Liver (tissue), 9 donors: ENCODE measurements around the gene AUH. TPM values are rescaled to one million over a fixed set of nuclear protein-coding genes. Genes with fewer than 3 reads are reported as not detected.

Experiments used
- DNase-seq: peaks from one replicate; pipeline ENCODE4 v3.0.0-alpha.2; 2017; ENCODE audit warnings: low spot score
- H3K27ac ChIP-seq, 2 donors: one replicate each; pipeline ENCODE4 v1.7.0; 2013; ENCODE audit warnings: inconsistent platforms in 2 of 2, low read length in 2 of 2, control low read depth in 1 of 2, low read depth in 1 of 2, mild to moderate bottlenecking in 1 of 2
- H3K27me3 ChIP-seq, 4 donors: one replicate each; pipeline versions ENCODE4 v1.6.1 to v1.7.0; 2013; ENCODE audit warnings: low read length in 3 of 4, inconsistent platforms in 1 of 4, mild to moderate bottlenecking in 1 of 4, moderate library complexity in 1 of 4; ENCODE audit not compliant: control insufficient read depth in 4 of 4, insufficient read depth in 4 of 4
- H3K36me3 ChIP-seq, 4 donors: one replicate each; pipeline versions ENCODE4 v1.6.1 to v1.7.0; 2013; ENCODE audit warnings: low read length in 3 of 4, mild to moderate bottlenecking in 3 of 4, low read depth in 1 of 4, moderate library complexity in 1 of 4; ENCODE audit not compliant: control insufficient read depth in 4 of 4, insufficient read depth in 3 of 4
- H3K4me1 ChIP-seq, 4 donors: one replicate each; pipeline versions ENCODE4 v1.6.1 to v1.7.0; 2013; ENCODE audit warnings: low read length in 3 of 4, mild to moderate bottlenecking in 3 of 4, moderate library complexity in 1 of 4; ENCODE audit not compliant: control insufficient read depth in 4 of 4, insufficient read depth in 4 of 4
- H3K4me3 ChIP-seq, 3 donors: one replicate each; pipeline versions ENCODE4 v1.6.1 to v1.7.0; 2013; ENCODE audit warnings: low read length in 3 of 3, control low read depth in 1 of 3, low read depth in 1 of 3, mild to moderate bottlenecking in 1 of 3
- H3K9ac ChIP-seq, 2 donors: one replicate each; pipeline ENCODE4 v1.7.0; 2013; ENCODE audit warnings: low read length in 2 of 2, mild to moderate bottlenecking in 2 of 2, moderate library complexity in 2 of 2, control low read depth in 1 of 2, low read depth in 1 of 2
- H3K9me3 ChIP-seq, 4 donors: one replicate each; pipeline versions ENCODE4 v1.6.1 to v1.7.0; 2013; ENCODE audit warnings: low read length in 3 of 4; ENCODE audit not compliant: control insufficient read depth in 4 of 4
- CTCF ChIP-seq: fragments of 150-350 bp; IDR thresholded peaks from 2 replicates; pipeline ENCODE4 v1.5.1; 2017; ENCODE audit warnings: improper control_type of control experiment, low read depth, low read length; ENCODE audit not compliant: missing input control
- EGR1 ChIP-seq, 2 donors: IDR thresholded peaks; 2 replicates each; pipeline ENCODE4 v1.6.1; 2016 to 2018; ENCODE audit warnings: antibody characterized with exemption in 2 of 2, low read depth in 2 of 2
- FOXA1 ChIP-seq: IDR thresholded peaks from 2 replicates; pipeline ENCODE4 v1.6.1; 2016; ENCODE audit warnings: antibody characterized with exemption
- GABPA ChIP-seq, 2 donors: IDR thresholded peaks in 1 of 2; conservative IDR thresholded peaks in 1 of 2; 2 replicates each; pipeline ENCODE4 v1.6.1; 2016; ENCODE audit warnings: antibody characterized with exemption in 2 of 2, mild to moderate bottlenecking in 1 of 2, moderate library complexity in 1 of 2
- HNF4G ChIP-seq: IDR thresholded peaks from 2 replicates; pipeline ENCODE4 v1.6.1; 2016; ENCODE audit warnings: antibody characterized with exemption
- JUND ChIP-seq, 2 donors: IDR thresholded peaks; 2 replicates each; pipeline ENCODE4 v1.6.1; 2016; ENCODE audit warnings: antibody characterized with exemption in 2 of 2
- MAX ChIP-seq: IDR thresholded peaks from 2 replicates; pipeline ENCODE4 v1.6.1; 2016; ENCODE audit warnings: antibody characterized with exemption
- NR2F2 ChIP-seq: IDR thresholded peaks from 2 replicates; pipeline ENCODE4 v1.6.1; 2016; ENCODE audit warnings: antibody characterized with exemption
- REST ChIP-seq: IDR thresholded peaks from 2 replicates; pipeline ENCODE4 v1.6.1; 2016; ENCODE audit warnings: antibody characterized with exemption, mild to moderate bottlenecking
- TAF1 ChIP-seq: conservative IDR thresholded peaks from 2 replicates; pipeline ENCODE4 v1.6.1; 2016; ENCODE audit warnings: antibody characterized with exemption, mild to moderate bottlenecking
- YY1 ChIP-seq: IDR thresholded peaks from 2 replicates; pipeline ENCODE4 v1.6.1; 2016; ENCODE audit warnings: antibody characterized with exemption, mild to moderate bottlenecking
- ZBTB33 ChIP-seq: IDR thresholded peaks from 2 replicates; pipeline ENCODE4 v1.6.1; 2016; ENCODE audit warnings: antibody characterized with exemption
- WGBS: extraction: QIAGEN DNeasy Blood & Tissue Kit; methylation state at CpG from one replicate; pipeline ENCODE4 v1.1.7; 2013; 5-methylcytosine and 5-hydroxymethylcytosine counted together
- polyA plus RNA-seq, 2 donors: library from polyadenylated mRNA; stranded (reverse) in 1 of 2; unstranded in 1 of 2; fragments of 200-250 nt in 1 of 2; fragments of >200 nt in 1 of 2; fragmentation: Nextera tagmentation in 1 of 2; extraction: Ambion mirVana in 1 of 2; gene quantifications; one replicate each; pipeline versions ENCODE4 v1.2.1 to v1.2.3, GENCODE V29; 2013 to 2015
- total RNA-seq, 2 donors: library from RNA; depleted of rRNA; stranded (reverse); fragments of >200 nt; gene quantifications; one replicate each; pipeline ENCODE4 v1.2.3, GENCODE V29; 2014
- TF ChIP-seq, protein P1 (sequence below): IDR thresholded peaks from 2 replicates; pipeline ENCODE4 v1.6.1; 2016; ENCODE audit warnings: antibody characterized with exemption
- donor health status: healthy.
- donor health status: healthy.
- donor health status: healthy.
- donor health status: healthy.
- donor health status: healthy.

The AUH gene
- total and polyA plus RNA-seq, 4 donors = 12.1 to 30.0 (median 24.9) TPM

DNA sequence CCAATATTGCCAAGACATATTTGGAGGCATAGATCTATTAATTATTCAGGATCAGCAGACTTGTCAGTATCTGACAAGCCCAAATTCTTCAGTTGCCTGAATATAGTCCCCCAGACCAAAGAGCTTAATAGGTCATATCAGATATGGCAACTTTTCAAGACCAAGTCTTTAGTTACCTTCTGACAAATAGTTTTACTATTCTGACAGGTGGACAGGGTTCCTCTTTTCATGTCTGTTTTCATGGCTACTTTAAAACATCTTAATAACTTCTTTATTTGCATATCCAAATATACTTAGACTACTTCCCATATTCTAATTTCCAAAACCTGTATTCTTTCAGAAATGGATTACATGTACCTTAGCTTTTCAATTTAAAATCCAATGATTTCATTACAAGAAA is 65.4 kb downstream of the AUH start:
- no peak for TF ChIP-seq HNF4G
- H3K36me3 ChIP-seq = peaks cover 2 to 31% (median 19%) of the 10 kb centered on the region in 4 donors

DNA sequence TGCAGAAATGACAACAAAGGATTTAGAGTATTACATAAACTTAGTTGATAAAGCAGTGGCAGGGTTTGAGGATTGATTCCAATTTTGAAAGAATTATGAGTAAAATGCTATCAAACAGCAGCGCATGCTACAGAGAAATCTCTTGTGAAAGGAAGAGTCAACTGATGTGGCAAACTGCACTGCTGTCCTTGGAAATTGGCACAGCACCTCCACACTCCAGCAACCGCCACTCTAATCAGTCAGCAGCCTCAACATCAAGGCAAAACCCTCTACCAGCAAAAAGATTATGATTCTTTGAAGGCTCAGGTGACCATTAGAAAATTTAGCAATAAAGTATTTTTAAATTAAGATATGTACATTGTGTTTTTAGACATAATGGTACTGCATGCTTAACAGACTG is 66.4 kb downstream of the AUH start:
- peaks cover 2 to 31% (median 21%) of the 10 kb centered on the region in 4 donors for H3K36me3 ChIP-seq
- no peaks in the 10 kb centered on the region for H3K4me1 ChIP-seq
- H3K27ac ChIP-seq = no peak overlapping the region
- no peak for TF ChIP-seq TAF1
- TF ChIP-seq CTCF = no peak
- TF ChIP-seq FOXA1 = no peak
- no peak for TF ChIP-seq YY1
- TF ChIP-seq EGR1 (IDR thresholded peaks at IDR 0.05; ENCODE audit: low read depth in 2 of 2) = no peak
- TF ChIP-seq GABPA (IDR thresholded peaks at IDR 0.05 in 1 of 2, conservative IDR thresholded peaks at IDR 0.05 in 1 of 2) = no peak
- no peak for TF ChIP-seq ZBTB33
- no peak for TF ChIP-seq REST
- TF ChIP-seq JUND (IDR thresholded peaks at IDR 0.05) = no peak
- no peak for TF ChIP-seq HNF4G
- no peak for TF ChIP-seq MAX
- TF ChIP-seq NR2F2 = no peak
- TF ChIP-seq, protein P1, sequence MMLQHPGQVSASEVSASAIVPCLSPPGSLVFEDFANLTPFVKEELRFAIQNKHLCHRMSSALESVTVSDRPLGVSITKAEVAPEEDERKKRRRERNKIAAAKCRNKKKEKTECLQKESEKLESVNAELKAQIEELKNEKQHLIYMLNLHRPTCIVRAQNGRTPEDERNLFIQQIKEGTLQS = no peak
- no peak overlapping the region for H3K4me3 ChIP-seq
- WGBS = 97% methylated on average over 2 of the region's 2 CpGs
- DNase-seq = no peak
- H3K9ac ChIP-seq = no peak overlapping the region
- no peaks in the 10 kb centered on the region for H3K9me3 ChIP-seq
- no peaks in the 10 kb centered on the region for H3K27me3 ChIP-seq

More for the DNA sequence above, 65.4 kb downstream of the AUH start:
- DNase-seq = no peak
- H3K9me3 ChIP-seq = no peaks in the 10 kb centered on the region
- no peak overlapping the region for H3K27ac ChIP-seq
- H3K27me3 ChIP-seq = no peaks in the 10 kb centered on the region
- H3K4me1 ChIP-seq = no peaks in the 10 kb centered on the region
- no peak overlapping the region for H3K9ac ChIP-seq
- no peak overlapping the region for H3K4me3 ChIP-seq
